ENCODE data around the gene IPO4. TPM values are rescaled to one million over a fixed set of nuclear protein-coding genes. Genes with fewer than 3 reads are reported as not detected.

Gene IPO4
- total RNA-seq, 1 experiment from 2014 or later = 102 TPM

GRCh38 chr14:24228902-24229301, 40.3 kb upstream of the IPO4 start:
- Histone ChIP-seq H3K4me2 (ENCODE audit: low read length) (no peak overlapping the region), H3K4me1 (ENCODE audit: control insufficient read depth in 1 of 2, insufficient read depth in 2 of 2, low read length in 2 of 2) (peaks cover 13 to 21% of the 10 kb centered on the region in 2 experiments), H3K36me3 (ENCODE audit: control insufficient read depth in 1 of 2, insufficient read depth in 2 of 2, low read length in 2 of 2) (peaks cover 4 to 10% of the 10 kb centered on the region in 2 experiments; a peak in 3 of 4 replicates), H3K79me2 (ENCODE audit: insufficient read depth, low read length) (peaks cover 88% of the 10 kb centered on the region), H3K4me3 (replicated peaks in 1 of 2; ENCODE audit: low read depth in 1 of 2, low read length in 2 of 2) (no peak overlapping the region), H3K27ac (ENCODE audit: low read depth, low read length) (no peak overlapping the region), H3K27me3 (ENCODE audit: insufficient read depth, low read length) (no peaks in the 10 kb centered on the region), H3K9me3 (ENCODE audit: control insufficient read depth in 1 of 2, insufficient read depth in 1 of 2, low read depth in 1 of 2, low read length in 2 of 2) (no peaks in the 10 kb centered on the region), H3K9ac (ENCODE audit: low read length) (no peak overlapping the region), H4K20me1 (ENCODE audit: insufficient read depth) (no peaks in the 10 kb centered on the region), H3K9me2 (ENCODE audit: insufficient read depth) (no peaks in the 10 kb centered on the region), H2AFZ (ENCODE audit: low read depth, low read length, poor library complexity, severe bottlenecking) (no peak overlapping the region)
- RAD21 ChIA-PET (ENCODE audit: low non-redundant PET in 1 of 2, low total read pairs in 2 of 2, uncharacterized antibody in 2 of 2, unreplicated experiment in 2 of 2) = no interaction called here
- BruUV-seq (replicated peaks) = no TSS peak
- no peak for TF ChIP-seq SIN3A (IDR thresholded peaks at IDR 0.05; ENCODE audit: low read depth)
- CTCF ChIA-PET = interaction anchor here (1.2 kb wide), 1 partner anchor 13 kb away, joined by 4 read pairs; the partner anchor contains the start of gene MDP1
- POLR2A ChIA-PET = interaction anchor here (0.9 kb wide), 1 partner anchor 13 kb away, joined by 3 read pairs; the partner anchor contains the start of gene MDP1
- ATAC-seq = no peak
- no peak for DNase-seq (ENCODE audit: low read depth, low spot score)
- intact Hi-C loops (cut with micrococcal nuclease) = no loop called here

- BruUV-seq (replicated peaks) = no TSS peak
- RAD21 ChIA-PET (ENCODE audit: low non-redundant PET in 1 of 2, low total read pairs in 2 of 2, uncharacterized antibody in 2 of 2, unreplicated experiment in 2 of 2) = no interaction called here
- POLR2A ChIA-PET = no interaction called here
Measured at GRCh38 chr14:24226473-24226872, 37.9 kb upstream of the IPO4 start.

More at GRCh38 chr14:24226473-24226872, 37.9 kb upstream of the IPO4 start:
- CTCF ChIA-PET = no interaction called here
- Histone ChIP-seq H3K4me1 (ENCODE audit: control insufficient read depth in 1 of 2, insufficient read depth in 2 of 2, low read length in 2 of 2) (peaks cover 7 to 10% of the 10 kb centered on the region in 2 experiments; a peak in 3 of 4 replicates), H3K9me2 (ENCODE audit: insufficient read depth) (no peaks in the 10 kb centered on the region), H3K4me2 (ENCODE audit: low read length) (no peak overlapping the region), H3K27me3 (ENCODE audit: insufficient read depth, low read length) (no peaks in the 10 kb centered on the region), H3K27ac (ENCODE audit: low read depth, low read length) (no peak overlapping the region), H3K9me3 (ENCODE audit: control insufficient read depth in 1 of 2, insufficient read depth in 1 of 2, low read depth in 1 of 2, low read length in 2 of 2) (no peaks in the 10 kb centered on the region), H3K79me2 (ENCODE audit: insufficient read depth, low read length) (peaks cover 92% of the 10 kb centered on the region), H3K4me3 (replicated peaks in 1 of 2; ENCODE audit: low read depth in 1 of 2, low read length in 2 of 2) (no peak overlapping the region), H4K20me1 (ENCODE audit: insufficient read depth) (no peaks in the 10 kb centered on the region), H2AFZ (ENCODE audit: low read depth, low read length, poor library complexity, severe bottlenecking) (no peak overlapping the region), H3K9ac (ENCODE audit: low read length) (no peak overlapping the region), H3K36me3 (ENCODE audit: control insufficient read depth in 1 of 2, insufficient read depth in 2 of 2, low read length in 2 of 2) (peaks cover 4 to 10% of the 10 kb centered on the region in 2 experiments; a peak in 3 of 4 replicates)
- no peak for ATAC-seq
- intact Hi-C loops (cut with micrococcal nuclease) = no loop called here
- DNase-seq (ENCODE audit: low read depth, low spot score) = no peak
- TF ChIP-seq SP1 (IDR thresholded peaks at IDR 0.05; ENCODE audit: low read depth) (no peak), SRF (IDR thresholded peaks at IDR 0.05; ENCODE audit: low read depth) (no peak), EZH2 (IDR thresholded peaks at IDR 0.05) (no peak), CBX3 (IDR thresholded peaks at IDR 0.05; ENCODE audit: low read depth) (no peak), CEBPB (IDR thresholded peaks at IDR 0.05; ENCODE audit: low read depth) (no peak), SIN3A (IDR thresholded peaks at IDR 0.05; ENCODE audit: low read depth) (no peak), ZFX (IDR thresholded peaks at IDR 0.05) (no peak), ZNF274 (IDR thresholded peaks at IDR 0.05; ENCODE audit: low read depth, low read length) (no peak), EGR1 (IDR thresholded peaks at IDR 0.05; ENCODE audit: low read depth) (no peak), RAD21 (IDR thresholded peaks at IDR 0.05; ENCODE audit: low read depth) (no peak), FOSL1 (IDR thresholded peaks at IDR 0.05; ENCODE audit: low read depth) (no peak), ZBTB33 (IDR thresholded peaks at IDR 0.05; ENCODE audit: extremely low read depth, insufficient replicate concordance, low read length) (no peak), POLR2A (IDR thresholded peaks at IDR 0.05; ENCODE audit: borderline replicate concordance, extremely low read depth, insufficient read depth, insufficient read length) (no peak), ATF3 (IDR thresholded peaks at IDR 0.05) (no peak), EZH2phosphoT487 (IDR thresholded peaks at IDR 0.05; ENCODE audit: borderline replicate concordance) (no peak), TCF7L2 (IDR thresholded peaks at IDR 0.05; ENCODE audit: borderline replicate concordance, extremely low read depth, insufficient read depth, insufficient read length) (no peak), CTCF (IDR thresholded peaks at IDR 0.05 in 2 of 3, conservative IDR thresholded peaks at IDR 0.05 in 1 of 3; ENCODE audit: borderline replicate concordance in 1 of 3, insufficient read depth in 1 of 3, low read depth in 2 of 3, low read length in 2 of 3) (no peak), JUND (IDR thresholded peaks at IDR 0.05) (no peak)
